ENCODE results near the gene SFMBT1. TPM values are rescaled to one million over a fixed set of nuclear protein-coding genes. Genes with fewer than 3 reads are reported as not detected.

SFMBT1 gene
- total and polyA plus RNA-seq, 2 of the 4 experiments (the other 2 are of a cell fraction) = 1.0 to 1.8 TPM

GRCh38 chr3:52873433-52874159 lies 172.3 kb downstream of the SFMBT1 start:
- ChIA-PET POLR2A (ENCODE audit: unreplicated experiment) (no interaction called here), CTCF (interaction anchor here (1.0 kb wide), 2 partner anchors 10 to 17 kb away, joined by 3 to 7 read pairs; no protein-coding TSS in a partner anchor)
- no peak overlapping the region for H2BK5ac ChIP-seq (ENCODE audit: low read depth, low read length, poor library complexity, severe bottlenecking)
- DNase-seq (peak; percentile 87), ATAC-seq (ENCODE audit: low read depth) (peak; percentile 81)
- no peaks in the 10 kb centered on the region for H3K36me3 ChIP-seq (ENCODE audit: control insufficient read depth, insufficient read depth, low read length)
- H3K4me3 ChIP-seq (ENCODE audit: insufficient read depth, low read depth, low read length) = no peak overlapping the region
- no peak overlapping the region for H3K23ac ChIP-seq (ENCODE audit: low read depth, low read length)
- H3K18ac ChIP-seq (ENCODE audit: low read depth, low read length) = no peak overlapping the region
- no peak overlapping the region for H4K5ac ChIP-seq (ENCODE audit: low read depth, low read length)
- H3K4me2 ChIP-seq (ENCODE audit: low read depth, low read length) = no peak overlapping the region
- no peak overlapping the region for H4K8ac ChIP-seq (ENCODE audit: low read depth in 2 of 2, low read length in 2 of 2)
- H3K9ac ChIP-seq (ENCODE audit: low read depth, low read length) = no peak overlapping the region
- no peaks in the 10 kb centered on the region for H3K27me3 ChIP-seq (ENCODE audit: control insufficient read depth, insufficient read depth, low read length)
- 100% methylated on average over 1 of the region's 8 CpGs; no CpG with 5 or more reads in 1 of the 2 experiments for WGBS, 2 experiments (ENCODE audit: extremely low coverage in 2 of 2, insufficient read length in 1 of 2)
- peaks cover 16 to 54% of the 10 kb centered on the region in 2 experiments for H3K79me1 ChIP-seq (ENCODE audit: low read depth in 1 of 2, low read length in 2 of 2)
- no peaks in the 10 kb centered on the region for H3K9me3 ChIP-seq (ENCODE audit: control insufficient read depth, insufficient read depth, low read length)
- BruUV-seq (replicated peaks) = no TSS peak
- no peak overlapping the region for H2AK9ac ChIP-seq (replicated peaks; ENCODE audit: low read depth, low read length, poor library complexity)
- no peak overlapping the region for H4K91ac ChIP-seq (ENCODE audit: insufficient read depth, low read depth, low read length)
- in situ Hi-C loops (cut with MboI; ENCODE audit: low sequenced_read_pairs) = no loop called here
- no peak overlapping the region for H2BK15ac ChIP-seq (ENCODE audit: low read depth, low read length)
- no peak overlapping the region for H2BK20ac ChIP-seq (ENCODE audit: low read depth, low read length)
- dilution Hi-C loops (cut with HindIII; ENCODE audit: low sequenced_read_pairs, unreplicated experiment) = no loop called here
- no peak overlapping the region for H3K27ac ChIP-seq (ENCODE audit: insufficient read depth, low read length)
- peaks cover 8% of the 10 kb centered on the region; the same call in 1 of the 2 replicates for H3K9me1 ChIP-seq (ENCODE audit: insufficient read depth, low read length)
- no peaks in the 10 kb centered on the region; the same call in 1 of the 2 replicates for H4K20me1 ChIP-seq (ENCODE audit: insufficient read depth, low read length)
- intact Hi-C loops (cut with micrococcal nuclease) = no loop called here
- no peak overlapping the region for H2BK120ac ChIP-seq (ENCODE audit: low read depth, low read length)
- H3K56ac ChIP-seq (ENCODE audit: extremely low read depth, insufficient read depth, low read length) = no peak overlapping the region
- H3K4me1 ChIP-seq (ENCODE audit: control insufficient read depth, insufficient read depth, low read length) = peaks cover 9% of the 10 kb centered on the region
- no peak overlapping the region for H3K14ac ChIP-seq (replicated peaks; ENCODE audit: low read depth, low read length)
- H2AFZ ChIP-seq (replicated peaks; ENCODE audit: low read length, poor library complexity) = no peak overlapping the region
- H2AK5ac ChIP-seq (ENCODE audit: low read depth, low read length) = no peak overlapping the region
- H3K4ac ChIP-seq (ENCODE audit: low read depth, low read length) = no peak overlapping the region; the same call in 1 of the 2 replicates
- TF ChIP-seq CHD1 (IDR thresholded peaks at IDR 0.05; ENCODE audit: low read depth, low read length) (no peak), RFX5 (IDR thresholded peaks at IDR 0.05; ENCODE audit: low read depth, low read length) (no peak), USF2 (IDR thresholded peaks at IDR 0.05; ENCODE audit: low read depth, low read length) (no peak), BHLHE40 (IDR thresholded peaks at IDR 0.05; ENCODE audit: low read depth, low read length) (no peak), MXI1 (IDR thresholded peaks at IDR 0.05; ENCODE audit: borderline replicate concordance, low read depth, low read length) (no peak), POLR2A (IDR thresholded peaks at IDR 0.05; ENCODE audit: low read depth, low read length) (no peak), CEBPB (IDR thresholded peaks at IDR 0.05; ENCODE audit: low read depth, low read length) (peak; percentile 86), RAD21 (IDR thresholded peaks at IDR 0.05; ENCODE audit: low read length) (no peak), MAFK (IDR thresholded peaks at IDR 0.05; ENCODE audit: low read depth, low read length) (peak; percentile 38), MAZ (IDR thresholded peaks at IDR 0.05; ENCODE audit: borderline replicate concordance, low read depth, low read length) (no peak), NFE2L2 (IDR thresholded peaks at IDR 0.05; ENCODE audit: low read depth, low read length) (peak; percentile 90), SMC3 (IDR thresholded peaks at IDR 0.05; ENCODE audit: low read depth, low read length) (peak; percentile 18; the same call in 1 of the 2 replicates), FOS (IDR thresholded peaks at IDR 0.05; ENCODE audit: low read depth, low read length) (peak; percentile 56; the same call in 1 of the 2 replicates), RCOR1 (IDR thresholded peaks at IDR 0.05; ENCODE audit: insufficient replicate concordance, low read length) (no peak), ELK1 (IDR thresholded peaks at IDR 0.05; ENCODE audit: borderline replicate concordance, low read depth, low read length) (no peak)

Measured in IMR-90 (cell line).